SHP77 (cell line): ENCODE measurements around the gene NFKBIE.

Experiments used
- DNase-seq, 2 experiments: peaks; one replicate each; lab custom pipeline; 2025; lab: John Stamatoyannopoulos, UW

The NFKBIE gene

GRCh38 chr6:44297063-44298038 is 32.0 kb upstream of the NFKBIE start:
- DNase-seq, result peak in 1 of 2 experiments; percentile 5

GRCh38 chr6:44294832-44295791 is 29.8 kb upstream of the NFKBIE start:
- DNase-seq, result peak; percentile 10 to 41

DNA sequence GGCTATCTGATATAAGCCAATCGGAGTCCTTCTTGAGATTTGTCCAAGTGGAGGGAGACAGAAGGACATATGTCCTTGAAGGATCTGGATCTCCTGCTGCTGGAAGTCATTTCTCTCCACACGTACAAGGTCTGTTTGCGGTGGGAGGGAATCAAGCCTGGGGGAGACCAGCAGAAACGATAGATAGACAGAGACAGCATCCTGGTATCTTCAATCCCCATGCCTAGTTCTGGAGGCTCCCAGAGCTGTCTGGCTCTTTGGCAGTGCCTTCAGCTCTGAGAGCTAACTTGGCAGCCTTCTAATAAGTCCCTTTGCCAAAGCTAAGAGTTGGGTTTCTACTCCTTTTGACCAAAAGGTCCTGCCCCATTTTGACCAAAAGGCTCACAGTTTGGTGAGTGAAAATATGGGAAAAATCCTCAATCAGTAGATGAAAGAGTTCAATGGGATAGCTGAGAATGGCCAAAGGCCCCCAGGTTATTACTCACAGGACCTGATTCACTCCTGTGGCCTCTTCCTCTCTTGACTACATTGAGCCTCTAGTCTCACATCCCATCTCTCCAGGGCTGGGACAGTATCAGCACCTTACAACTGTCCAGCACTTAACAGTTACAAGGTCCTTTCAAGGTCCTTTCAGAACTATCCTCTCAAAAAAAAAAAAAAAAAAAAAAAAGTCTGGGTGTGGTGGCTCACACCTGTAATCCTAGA is 27.5 kb upstream of the NFKBIE start:
- DNase-seq, result no peak

DNA sequence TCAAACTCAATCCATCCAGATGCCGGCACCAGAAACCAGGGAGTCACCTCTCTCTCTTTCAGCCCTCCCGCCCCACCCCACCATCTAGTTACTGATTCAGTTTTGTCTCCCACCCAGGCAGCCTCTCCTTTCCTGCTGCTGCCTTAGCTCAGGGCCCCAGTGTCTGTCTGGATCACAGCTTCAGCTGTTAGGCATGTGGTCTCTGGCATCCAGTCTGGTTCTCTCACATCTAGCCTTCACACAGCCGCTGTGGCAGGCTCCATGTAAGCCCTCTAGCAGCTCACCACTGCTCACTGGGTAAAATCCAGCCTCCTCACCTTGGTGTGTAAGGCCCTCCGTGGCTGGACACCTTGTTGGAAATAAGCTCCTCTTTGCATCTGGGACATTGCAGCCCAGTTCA is 26.5 kb upstream of the NFKBIE start:
- no peak for DNase-seq

- no peak for DNase-seq
Measured at GRCh38 chr6:44289726-44290260, 24.4 kb upstream of the NFKBIE start.

- DNase-seq, result no peak
Measured at GRCh38 chr6:44286747-44287146, 21.4 kb upstream of the NFKBIE start.

GRCh38 chr6:44286285-44286565 is 20.9 kb upstream of the NFKBIE start:
- no peak for DNase-seq

DNA sequence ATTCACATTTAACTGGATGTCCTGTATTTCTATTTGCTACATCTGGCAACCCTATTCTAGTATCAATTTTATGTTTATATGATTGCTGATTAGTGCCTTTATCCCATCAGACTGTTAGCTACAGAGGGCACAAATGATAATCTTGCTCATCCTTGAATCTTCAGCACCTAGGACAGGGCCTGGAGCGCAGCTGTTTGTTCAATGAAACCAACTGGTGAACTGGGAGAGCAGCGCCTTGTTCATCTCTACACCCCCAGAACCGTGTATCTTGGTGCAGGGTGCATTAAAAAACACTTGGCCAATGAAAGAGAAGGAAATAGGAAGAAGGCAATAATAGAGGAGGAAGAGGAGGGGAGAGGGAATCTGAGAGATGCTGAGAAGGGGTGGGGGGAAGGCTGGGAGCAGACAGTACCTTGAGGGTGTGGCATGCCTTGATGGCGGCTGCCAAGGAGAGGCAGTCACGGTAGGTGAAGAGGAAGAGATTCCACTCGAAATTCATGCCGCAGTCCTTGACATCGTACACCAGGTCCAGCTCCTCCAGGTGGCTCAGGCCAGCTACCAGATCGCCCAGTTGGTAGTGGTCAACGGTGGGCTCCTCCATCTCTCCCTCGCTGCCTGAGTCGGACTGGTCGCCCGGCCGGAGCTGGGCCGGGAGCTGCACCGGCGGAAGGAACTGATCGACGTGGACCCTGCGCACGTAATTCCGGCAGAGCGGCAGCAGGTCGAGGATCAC is 20.4 kb upstream of the NFKBIE start:
- DNase-seq, result no peak

DNA sequence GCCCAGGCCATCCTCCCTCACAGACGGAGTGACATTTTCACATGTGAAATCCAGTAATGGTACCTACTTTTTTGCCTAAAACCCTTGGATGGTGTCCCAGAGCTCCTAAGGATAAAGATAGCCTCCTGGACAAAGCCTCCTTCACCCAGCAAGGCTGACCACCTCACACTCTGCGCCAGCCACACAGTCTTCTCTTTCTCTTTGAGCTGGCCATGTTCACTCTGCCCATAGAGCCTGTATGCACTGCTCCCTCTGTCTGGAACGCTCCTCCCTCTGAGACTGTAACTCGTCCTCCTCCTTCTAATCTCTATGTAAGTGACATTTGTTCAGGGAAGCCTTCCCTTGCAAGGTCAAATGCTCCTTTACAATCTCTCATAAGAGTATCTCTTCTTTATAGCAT is 19.5 kb upstream of the NFKBIE start:
- DNase-seq, result no peak

- no peak for DNase-seq
Measured at GRCh38 chr6:44284121-44284520, 18.8 kb upstream of the NFKBIE start.

- no peak for DNase-seq
Measured at GRCh38 chr6:44278774-44279697, 13.7 kb upstream of the NFKBIE start.

- DNase-seq, result no peak
Measured at GRCh38 chr6:44278315-44278714, 13.0 kb upstream of the NFKBIE start.

GRCh38 chr6:44277763-44278162 is 12.4 kb upstream of the NFKBIE start:
- no peak for DNase-seq

GRCh38 chr6:44276667-44277640 is 11.6 kb upstream of the NFKBIE start:
- no peak for DNase-seq

GRCh38 chr6:44275749-44276648 is 10.6 kb upstream of the NFKBIE start:
- peak; percentile 63 to 74 for DNase-seq

DNA sequence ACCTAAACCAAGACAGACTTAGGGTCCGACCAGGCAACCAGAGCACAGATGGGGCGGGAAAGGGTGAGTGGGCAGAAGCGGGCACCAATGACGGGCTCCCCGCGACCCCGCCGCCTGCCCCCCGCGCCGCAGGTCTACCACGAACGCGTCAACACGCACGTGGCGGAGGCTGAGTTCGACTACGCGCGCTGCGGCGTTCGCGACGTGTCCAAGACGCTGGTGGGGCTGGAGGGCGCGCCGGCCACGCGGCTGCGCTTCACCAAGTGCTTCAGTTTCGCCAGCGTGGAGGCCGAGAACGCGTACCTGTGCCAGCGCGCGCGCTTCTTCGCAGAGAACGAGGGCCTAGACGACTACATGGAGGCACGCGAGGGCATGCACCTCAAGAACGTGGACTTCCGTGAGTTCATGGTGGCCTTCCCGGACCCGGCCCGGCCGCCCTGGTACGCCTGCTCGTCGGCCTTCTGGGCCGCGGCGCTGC is 10.0 kb upstream of the NFKBIE start:
- no peak for DNase-seq

GRCh38 chr6:44273617-44274016 is 8.3 kb upstream of the NFKBIE start:
- no peak for DNase-seq
